BE2C (cell line): ENCODE data around the gene PLCL2. TPM values are rescaled to one million over a fixed set of nuclear protein-coding genes. Genes with fewer than 3 reads are reported as not detected.

Source experiments
- DNase-seq: peaks from one replicate; pipeline ENCODE4 v3.0.0-alpha.2; 2020
- H3K27me3 ChIP-seq: fragments of 250-450 bp; sonication (Bioruptor Pico); 2 replicates; pipeline ENCODE4 v1.5.1; 2020; ENCODE audit warnings: mild to moderate bottlenecking
- H3K36me3 ChIP-seq: fragments of 250-450 bp; sonication (Bioruptor Pico); 2 replicates; pipeline ENCODE4 v1.5.1; 2020; ENCODE audit warnings: mild to moderate bottlenecking
- H3K4me1 ChIP-seq: fragments of 250-450 bp; sonication (Bioruptor Pico); 2 replicates; pipeline ENCODE4 v1.5.1; 2020
- H3K4me3 ChIP-seq: 2 replicates; pipeline ENCODE4 v1.5.1; 2011; ENCODE audit warnings: low read depth, low read length
- H3K9me3 ChIP-seq: fragments of 250-450 bp; sonication (Bioruptor Pico); 2 replicates; pipeline ENCODE4 v1.5.1; 2020
- polyA plus RNA-seq: library from polyadenylated mRNA; unstranded; fragments of >200 nt; gene quantifications from one replicate; pipeline ENCODE4 v1.2.1, GENCODE V29; 2012; ENCODE audit warnings: low read depth, missing spikeins; ENCODE audit not compliant: insufficient read length, insufficient read depth
- TF ChIP-seq, protein P1 (sequence below): IDR thresholded peaks from 2 replicates; pipeline ENCODE4 v1.5.1; 2012; ENCODE audit warnings: mild to moderate bottlenecking, low read depth, low read length

PLCL2 gene
- 0.34 TPM for polyA plus RNA-seq

DNA sequence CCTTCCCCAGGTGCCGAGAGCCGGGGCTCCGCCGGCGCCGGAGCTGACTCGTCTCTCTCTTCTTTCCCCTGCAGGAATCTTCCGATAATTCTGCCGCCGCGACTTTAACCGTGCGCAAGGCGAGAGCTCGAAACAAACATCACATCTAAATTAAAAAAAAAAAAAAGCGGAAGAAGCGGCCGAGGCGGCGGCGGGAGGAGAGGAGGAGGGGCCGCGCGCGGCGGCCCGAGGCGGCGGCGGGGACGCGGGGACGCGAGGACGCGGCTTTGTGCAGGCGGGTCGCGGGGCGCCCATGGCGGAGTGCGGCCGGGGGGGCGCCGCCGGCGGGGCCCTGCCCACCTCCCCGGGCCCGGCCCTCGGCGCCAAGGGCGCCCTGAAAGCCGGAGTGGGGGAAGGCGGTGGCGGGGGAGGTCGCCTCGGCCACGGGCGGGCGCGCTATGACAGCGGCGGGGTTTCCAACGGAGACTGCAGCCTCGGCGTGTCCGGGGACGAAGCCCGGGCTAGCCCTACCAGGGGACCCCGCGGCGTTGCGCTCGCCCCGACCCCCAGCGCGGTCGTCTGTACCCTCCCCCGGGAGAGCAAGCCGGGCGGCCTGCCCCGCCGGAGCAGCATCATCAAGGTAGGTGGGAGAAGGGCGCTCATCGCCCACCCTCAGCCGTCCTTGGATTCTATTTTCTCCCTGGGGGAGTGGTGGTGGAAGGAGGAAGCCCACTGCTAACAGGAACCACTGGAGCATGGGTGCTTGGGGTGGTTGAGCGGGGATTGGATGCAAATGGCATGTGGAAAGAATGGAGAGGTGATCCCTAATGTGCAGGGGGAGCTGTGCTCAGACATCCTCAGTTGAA is at the start of gene PLCL2:
Gene PLCL2, plus strand, starts transcription at position 208 of the 845 bp plus-strand sequence. Its CDS starts 85 bp downstream, at position 293.
- no peaks in the 10 kb centered on the region for H3K36me3 ChIP-seq
- TF ChIP-seq, protein P1, sequence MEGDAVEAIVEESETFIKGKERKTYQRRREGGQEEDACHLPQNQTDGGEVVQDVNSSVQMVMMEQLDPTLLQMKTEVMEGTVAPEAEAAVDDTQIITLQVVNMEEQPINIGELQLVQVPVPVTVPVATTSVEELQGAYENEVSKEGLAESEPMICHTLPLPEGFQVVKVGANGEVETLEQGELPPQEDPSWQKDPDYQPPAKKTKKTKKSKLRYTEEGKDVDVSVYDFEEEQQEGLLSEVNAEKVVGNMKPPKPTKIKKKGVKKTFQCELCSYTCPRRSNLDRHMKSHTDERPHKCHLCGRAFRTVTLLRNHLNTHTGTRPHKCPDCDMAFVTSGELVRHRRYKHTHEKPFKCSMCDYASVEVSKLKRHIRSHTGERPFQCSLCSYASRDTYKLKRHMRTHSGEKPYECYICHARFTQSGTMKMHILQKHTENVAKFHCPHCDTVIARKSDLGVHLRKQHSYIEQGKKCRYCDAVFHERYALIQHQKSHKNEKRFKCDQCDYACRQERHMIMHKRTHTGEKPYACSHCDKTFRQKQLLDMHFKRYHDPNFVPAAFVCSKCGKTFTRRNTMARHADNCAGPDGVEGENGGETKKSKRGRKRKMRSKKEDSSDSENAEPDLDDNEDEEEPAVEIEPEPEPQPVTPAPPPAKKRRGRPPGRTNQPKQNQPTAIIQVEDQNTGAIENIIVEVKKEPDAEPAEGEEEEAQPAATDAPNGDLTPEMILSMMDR = no peak
- DNase-seq = peak; percentile 34
- H3K27me3 ChIP-seq = no peaks in the 10 kb centered on the region
- no peaks in the 10 kb centered on the region for H3K9me3 ChIP-seq
- H3K4me3 ChIP-seq = peak within 1 kb of the TSS; percentile 66
- no peaks in the 10 kb centered on the region for H3K4me1 ChIP-seq

DNA sequence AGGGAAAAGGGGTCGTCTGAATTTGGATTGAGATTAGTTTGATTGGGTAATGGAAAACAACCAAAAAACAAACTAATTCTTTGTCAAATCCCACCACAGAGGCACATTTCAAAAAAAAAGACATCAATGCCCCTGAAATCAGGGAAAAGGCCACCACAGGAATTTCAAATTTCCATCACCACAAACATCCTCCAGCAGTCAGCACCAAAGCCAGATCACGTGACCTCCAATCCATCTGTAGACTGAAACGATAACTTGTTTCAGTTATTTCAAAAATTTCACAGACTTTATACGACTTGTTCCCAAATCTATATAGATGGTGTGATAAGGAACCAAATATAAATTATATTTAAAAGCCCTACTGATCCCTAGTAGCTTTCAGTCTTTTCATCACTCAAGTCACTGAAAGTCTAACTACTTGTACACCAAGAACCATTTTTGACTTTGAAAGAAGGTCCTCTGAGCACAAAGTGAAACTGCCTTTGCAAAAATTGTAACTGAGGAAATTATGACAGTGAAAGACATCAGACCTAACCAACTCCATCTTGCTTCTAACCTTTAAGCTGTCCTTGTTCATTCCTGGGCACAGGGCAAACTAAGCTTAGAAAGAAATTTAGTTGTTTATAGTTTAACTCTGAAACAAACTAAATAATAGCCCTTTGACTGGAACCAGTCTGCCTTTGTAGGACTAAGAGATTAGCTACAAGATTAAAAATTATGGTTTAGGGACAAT is 48.1 kb upstream of the PLCL2 start:
- no peak for DNase-seq
- no peaks in the 10 kb centered on the region for H3K4me1 ChIP-seq

DNA sequence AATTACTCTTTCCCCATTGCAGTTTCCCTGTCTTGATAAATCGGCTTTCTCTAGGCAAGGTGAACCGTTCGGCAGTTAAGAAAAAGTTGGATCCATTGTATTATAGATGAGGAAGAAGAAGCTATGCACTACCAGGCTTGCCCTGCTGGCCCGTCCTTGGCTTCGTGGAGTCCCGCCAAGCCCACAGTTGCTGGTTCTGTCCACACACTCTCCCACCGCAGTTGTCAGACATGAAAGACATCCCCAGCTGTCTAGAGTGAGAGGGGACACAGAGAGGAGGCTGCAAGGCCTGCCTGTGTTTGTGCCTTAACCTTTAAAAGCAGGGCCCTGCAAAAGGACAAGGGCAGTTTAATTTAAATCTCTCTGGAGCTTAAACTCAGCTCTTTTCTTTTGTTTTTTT is 47.2 kb upstream of the PLCL2 start:
- TF ChIP-seq, protein P1 = no peak
- DNase-seq = no peak
- H3K4me1 ChIP-seq = no peaks in the 10 kb centered on the region
- H3K27me3 ChIP-seq = no peaks in the 10 kb centered on the region
- H3K9me3 ChIP-seq = no peaks in the 10 kb centered on the region
- H3K36me3 ChIP-seq = no peaks in the 10 kb centered on the region
- no peak overlapping the region for H3K4me3 ChIP-seq

More for the DNA sequence above, 48.1 kb upstream of the PLCL2 start:
- no peaks in the 10 kb centered on the region for H3K36me3 ChIP-seq
- H3K4me3 ChIP-seq = no peak overlapping the region
- no peaks in the 10 kb centered on the region for H3K27me3 ChIP-seq
- TF ChIP-seq, protein P1 = no peak
- H3K9me3 ChIP-seq = no peaks in the 10 kb centered on the region

DNA sequence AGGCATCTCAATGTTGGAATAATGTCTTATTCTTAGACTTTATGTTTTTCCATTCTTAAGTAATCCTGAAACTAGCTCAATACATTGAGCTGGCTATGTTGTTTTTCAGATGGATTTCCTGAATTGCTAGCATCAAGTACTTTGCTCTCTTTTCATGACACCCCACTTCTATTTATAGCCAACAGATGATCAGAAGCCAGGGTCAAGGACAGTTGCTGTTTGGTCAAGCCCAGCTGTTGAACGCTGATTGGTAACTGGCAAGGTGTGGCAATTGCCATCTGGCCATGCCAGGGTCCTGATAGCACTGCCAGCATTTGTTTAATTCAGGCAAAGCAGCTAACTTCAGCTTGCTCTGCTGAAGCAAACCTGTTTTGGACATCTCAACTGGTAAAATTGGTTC is 46.2 kb upstream of the PLCL2 start:
- Histone ChIP-seq H3K4me1 (no peaks in the 10 kb centered on the region), H3K4me3 (no peak overlapping the region), H3K36me3 (no peaks in the 10 kb centered on the region), H3K27me3 (no peaks in the 10 kb centered on the region), H3K9me3 (no peaks in the 10 kb centered on the region)
- TF ChIP-seq, protein P1 = no peak
- no peak for DNase-seq

DNA sequence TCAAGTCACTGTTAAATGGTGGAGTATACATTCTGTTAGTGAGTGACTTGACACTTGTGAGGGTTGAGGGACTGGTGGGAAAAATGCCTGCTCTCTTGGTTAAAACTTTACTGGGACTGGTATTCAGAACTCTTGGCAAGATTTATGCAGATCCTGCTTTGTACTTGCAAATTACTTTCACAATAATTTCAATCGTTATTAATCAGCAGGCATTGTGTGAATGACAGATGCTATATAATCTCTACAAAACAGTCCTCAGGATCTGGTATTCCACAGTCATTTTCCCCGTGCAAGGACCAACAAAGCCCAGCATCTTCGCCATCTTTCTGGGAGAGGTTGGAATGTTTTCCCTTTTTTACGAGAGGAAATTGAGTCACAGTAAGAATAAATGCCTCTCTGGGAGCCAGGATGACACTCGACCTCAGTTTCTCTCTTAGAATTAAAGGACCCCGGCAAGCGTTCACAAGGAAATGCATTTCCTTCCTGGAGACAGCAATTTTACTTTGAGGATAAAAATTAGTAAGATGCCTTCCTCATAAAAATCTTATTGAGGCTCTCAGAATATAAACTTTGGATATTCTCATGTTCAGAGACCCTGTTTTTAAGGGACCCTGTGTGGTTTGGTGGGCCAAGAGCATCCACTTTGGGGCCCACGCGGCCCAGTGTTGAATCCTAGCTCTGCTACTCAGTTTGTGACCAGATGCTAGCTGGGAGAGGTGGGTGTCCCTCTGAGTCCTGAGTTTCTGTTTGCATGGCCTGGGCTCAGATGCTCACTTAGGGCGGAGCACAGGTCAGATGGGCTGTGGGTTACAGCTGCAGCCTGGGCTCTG is 45.3 kb upstream of the PLCL2 start:
- H3K27me3 ChIP-seq = no peaks in the 10 kb centered on the region
- H3K4me1 ChIP-seq = no peaks in the 10 kb centered on the region
- DNase-seq = no peak
- H3K9me3 ChIP-seq = no peaks in the 10 kb centered on the region
- no peaks in the 10 kb centered on the region for H3K36me3 ChIP-seq
- no peak overlapping the region for H3K4me3 ChIP-seq
- TF ChIP-seq, protein P1 = no peak
